ENCODE measurements around the gene WDR89. TPM values are rescaled to one million over a fixed set of nuclear protein-coding genes. Genes with fewer than 3 reads are reported as not detected.

The WDR89 gene
- total RNA-seq, 1 experiment from 2014 or later = 23.6 TPM

GRCh38 chr14:63573581-63573980 lies 68.1 kb downstream of the WDR89 start:
- Histone ChIP-seq H3K4me1 (ENCODE audit: insufficient read depth, low read length, poor library complexity, severe bottlenecking) (no peaks in the 10 kb centered on the region), H3K9me3 (ENCODE audit: low read depth, low read length, poor library complexity, severe bottlenecking) (no peaks in the 10 kb centered on the region), H3K27ac (ENCODE audit: low read depth, low read length, poor library complexity, severe bottlenecking) (no peak overlapping the region), H3K27me3 (replicated peaks; ENCODE audit: insufficient read depth, low read depth, low read length, poor library complexity) (no peaks in the 10 kb centered on the region), H3K4me3 (ENCODE audit: low read depth, low read length, poor library complexity, severe bottlenecking) (no peak overlapping the region), H3K36me3 (ENCODE audit: insufficient read depth, low read length, poor library complexity, severe bottlenecking) (no peaks in the 10 kb centered on the region)
- BruUV-seq (replicated peaks) = no TSS peak
- ChIA-PET CTCF (no interaction called here), POLR2A (ENCODE audit: low non-redundant PET) (no interaction called here)
- no peak for DNase-seq (ENCODE audit: low spot score)
- intact Hi-C loops (cut with micrococcal nuclease; ENCODE audit: unreplicated experiment) = loop anchor here (5.0 kb wide), 1 partner anchor 421 kb away; no protein-coding TSS in a partner anchor
- TF ChIP-seq, protein P1, sequence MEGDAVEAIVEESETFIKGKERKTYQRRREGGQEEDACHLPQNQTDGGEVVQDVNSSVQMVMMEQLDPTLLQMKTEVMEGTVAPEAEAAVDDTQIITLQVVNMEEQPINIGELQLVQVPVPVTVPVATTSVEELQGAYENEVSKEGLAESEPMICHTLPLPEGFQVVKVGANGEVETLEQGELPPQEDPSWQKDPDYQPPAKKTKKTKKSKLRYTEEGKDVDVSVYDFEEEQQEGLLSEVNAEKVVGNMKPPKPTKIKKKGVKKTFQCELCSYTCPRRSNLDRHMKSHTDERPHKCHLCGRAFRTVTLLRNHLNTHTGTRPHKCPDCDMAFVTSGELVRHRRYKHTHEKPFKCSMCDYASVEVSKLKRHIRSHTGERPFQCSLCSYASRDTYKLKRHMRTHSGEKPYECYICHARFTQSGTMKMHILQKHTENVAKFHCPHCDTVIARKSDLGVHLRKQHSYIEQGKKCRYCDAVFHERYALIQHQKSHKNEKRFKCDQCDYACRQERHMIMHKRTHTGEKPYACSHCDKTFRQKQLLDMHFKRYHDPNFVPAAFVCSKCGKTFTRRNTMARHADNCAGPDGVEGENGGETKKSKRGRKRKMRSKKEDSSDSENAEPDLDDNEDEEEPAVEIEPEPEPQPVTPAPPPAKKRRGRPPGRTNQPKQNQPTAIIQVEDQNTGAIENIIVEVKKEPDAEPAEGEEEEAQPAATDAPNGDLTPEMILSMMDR (conservative IDR thresholded peaks at IDR 0.05; ENCODE audit: low read depth, low read length) = no peak
- no peak for TF ChIP-seq EZH2 (IDR thresholded peaks at IDR 0.05; ENCODE audit: borderline replicate concordance, low read depth, low read length, poor library complexity, severe bottlenecking)

DNA sequence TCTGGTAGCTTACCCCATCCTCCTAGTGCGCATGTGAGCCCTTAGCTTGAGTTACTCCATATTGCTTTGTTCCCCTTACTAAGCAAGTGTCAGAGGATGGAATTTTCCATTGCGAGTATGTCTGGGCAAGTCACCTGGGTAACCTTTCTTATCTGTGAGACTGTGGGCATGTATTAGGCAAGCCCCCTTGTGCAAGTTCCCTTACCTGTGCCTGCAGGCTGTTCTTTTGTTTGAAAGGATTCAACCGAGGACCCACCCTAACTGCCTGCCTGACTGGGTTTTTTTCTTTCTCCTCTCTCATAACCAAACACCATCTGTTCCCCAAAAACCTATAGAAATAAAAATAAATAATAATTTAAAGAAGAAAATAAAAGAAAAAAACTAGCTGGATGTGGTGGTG lies 76.2 kb downstream of the WDR89 start:
- no peaks in the 10 kb centered on the region for H3K4me1 ChIP-seq (ENCODE audit: insufficient read depth, low read length, poor library complexity, severe bottlenecking)
- H3K36me3 ChIP-seq (ENCODE audit: insufficient read depth, low read length, poor library complexity, severe bottlenecking) = no peaks in the 10 kb centered on the region
- CTCF ChIA-PET = no interaction called here
- no peak for DNase-seq (ENCODE audit: low spot score)
- POLR2A ChIA-PET (ENCODE audit: low non-redundant PET) = no interaction called here
- no peak overlapping the region for H3K27ac ChIP-seq (ENCODE audit: low read depth, low read length, poor library complexity, severe bottlenecking)
- TF ChIP-seq, protein P1 (conservative IDR thresholded peaks at IDR 0.05; ENCODE audit: low read depth, low read length) = no peak
- TF ChIP-seq EZH2 (IDR thresholded peaks at IDR 0.05; ENCODE audit: borderline replicate concordance, low read depth, low read length, poor library complexity, severe bottlenecking) = no peak
- no peaks in the 10 kb centered on the region for H3K9me3 ChIP-seq (ENCODE audit: low read depth, low read length, poor library complexity, severe bottlenecking)
- intact Hi-C loops (cut with micrococcal nuclease; ENCODE audit: unreplicated experiment) = no loop called here
- no TSS peak for BruUV-seq (replicated peaks)
- H3K4me3 ChIP-seq (ENCODE audit: low read depth, low read length, poor library complexity, severe bottlenecking) = no peak overlapping the region
- H3K27me3 ChIP-seq (replicated peaks; ENCODE audit: insufficient read depth, low read depth, low read length, poor library complexity) = no peaks in the 10 kb centered on the region

- Histone ChIP-seq H3K36me3 (ENCODE audit: insufficient read depth, low read length, poor library complexity, severe bottlenecking) (no peaks in the 10 kb centered on the region), H3K4me3 (ENCODE audit: low read depth, low read length, poor library complexity, severe bottlenecking) (no peak overlapping the region), H3K27ac (ENCODE audit: low read depth, low read length, poor library complexity, severe bottlenecking) (no peak overlapping the region), H3K9me3 (ENCODE audit: low read depth, low read length, poor library complexity, severe bottlenecking) (no peaks in the 10 kb centered on the region), H3K4me1 (ENCODE audit: insufficient read depth, low read length, poor library complexity, severe bottlenecking) (no peaks in the 10 kb centered on the region), H3K27me3 (replicated peaks; ENCODE audit: insufficient read depth, low read depth, low read length, poor library complexity) (no peaks in the 10 kb centered on the region)
- no peak for TF ChIP-seq EZH2 (IDR thresholded peaks at IDR 0.05; ENCODE audit: borderline replicate concordance, low read depth, low read length, poor library complexity, severe bottlenecking)
- TF ChIP-seq, protein P1 (conservative IDR thresholded peaks at IDR 0.05; ENCODE audit: low read depth, low read length) = no peak
- no TSS peak for BruUV-seq (replicated peaks)
- ChIA-PET POLR2A (ENCODE audit: low non-redundant PET) (no interaction called here), CTCF (no interaction called here)
- no peak for DNase-seq (ENCODE audit: low spot score)
- intact Hi-C loops (cut with micrococcal nuclease; ENCODE audit: unreplicated experiment) = no loop called here
Measured at GRCh38 chr14:63564318-63564717, 77.4 kb downstream of the WDR89 start.

Measured in A673 (cell line).